Stimulated activated CD4-positive, alpha-beta T cell treated with anti-CD3 and anti-CD28 coated beads, Interleukin-2, amount 100 ng/mL, for 48 hours (primary cell): ENCODE measurements around the gene LUC7L2.
"Not testable (repeated sequence)": the region's sequence is repeated elsewhere in the genome, so short reads cannot be mapped to it uniquely, and the experiment has no call there.

ENCODE experiments used
- DNase-seq, 2 donors: peaks; one replicate each; pipeline ENCODE4 v3.0.0-alpha.2; 2020

LUC7L2 gene

DNA sequence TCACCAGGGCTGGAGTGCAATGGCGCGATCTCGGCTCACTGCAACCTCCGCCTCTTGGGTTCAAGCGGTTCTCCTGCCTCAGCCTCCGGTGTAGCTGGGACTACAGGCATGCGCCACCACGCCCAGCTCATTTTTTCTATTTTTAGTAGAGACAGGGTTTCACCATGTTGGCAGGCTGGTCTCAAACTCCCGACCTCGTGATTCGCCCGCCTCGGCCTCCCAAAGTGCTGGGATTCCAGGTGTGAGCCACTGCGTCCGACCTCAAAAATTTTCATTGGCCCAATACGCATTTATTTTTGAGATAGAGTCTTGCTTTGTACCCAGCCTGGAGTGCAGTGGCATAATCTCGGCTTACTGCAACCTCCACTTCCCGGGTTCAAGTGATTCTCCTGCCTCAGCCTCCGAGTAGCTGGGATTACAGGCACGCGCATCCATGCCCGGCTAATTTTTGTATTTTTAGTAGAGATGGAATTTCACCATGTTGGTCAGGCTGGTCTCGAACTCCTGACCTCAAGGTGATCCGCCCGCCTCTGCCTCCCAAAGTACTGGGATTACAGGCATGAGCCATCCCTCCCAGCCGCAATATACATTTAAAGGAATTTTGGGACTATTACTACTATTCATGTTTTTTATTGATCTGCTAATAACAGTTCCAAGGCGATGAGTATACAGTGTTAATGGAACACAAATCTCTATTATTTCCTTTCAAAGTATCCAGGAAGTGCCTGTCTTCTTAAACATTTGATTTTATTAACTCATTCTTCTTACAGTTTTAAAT, 1.8 kb upstream of the LUC7L2 start:
- DNase-seq: not testable (repeated sequence)

GRCh38 chr7:139358541-139359365, 941 bp upstream of the LUC7L2 start:
- DNase-seq: peak; percentile 40 to 43

- peak; percentile 97 for DNase-seq
Observed at GRCh38 chr7:139360210-139360947, 685 bp downstream of the LUC7L2 start.

DNA sequence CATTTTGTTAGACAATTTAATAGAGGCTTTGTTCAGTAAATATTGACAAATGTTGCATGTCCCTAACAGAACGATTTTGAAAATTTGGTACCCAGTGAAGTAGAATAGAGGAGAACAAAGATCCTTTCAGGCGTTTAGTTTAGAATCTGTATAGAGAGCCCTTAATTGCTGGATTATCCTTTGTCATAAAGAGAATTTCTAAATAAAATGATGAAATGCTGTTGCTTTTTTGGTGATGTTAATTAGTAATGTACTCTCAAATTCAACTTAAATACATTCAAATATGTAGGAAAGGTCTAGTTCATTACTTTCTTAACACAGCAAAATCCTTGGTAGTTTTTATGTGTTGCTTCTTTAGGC, 1.2 kb downstream of the LUC7L2 start:
- DNase-seq: no peak

GRCh38 chr7:139361523-139361922, 1.8 kb downstream of the LUC7L2 start:
- no peak for DNase-seq

GRCh38 chr7:139362302-139362701, 2.6 kb downstream of the LUC7L2 start:
- DNase-seq: no peak

- DNase-seq: no peak
Observed at GRCh38 chr7:139362981-139363380, 3.3 kb downstream of the LUC7L2 start.

DNA sequence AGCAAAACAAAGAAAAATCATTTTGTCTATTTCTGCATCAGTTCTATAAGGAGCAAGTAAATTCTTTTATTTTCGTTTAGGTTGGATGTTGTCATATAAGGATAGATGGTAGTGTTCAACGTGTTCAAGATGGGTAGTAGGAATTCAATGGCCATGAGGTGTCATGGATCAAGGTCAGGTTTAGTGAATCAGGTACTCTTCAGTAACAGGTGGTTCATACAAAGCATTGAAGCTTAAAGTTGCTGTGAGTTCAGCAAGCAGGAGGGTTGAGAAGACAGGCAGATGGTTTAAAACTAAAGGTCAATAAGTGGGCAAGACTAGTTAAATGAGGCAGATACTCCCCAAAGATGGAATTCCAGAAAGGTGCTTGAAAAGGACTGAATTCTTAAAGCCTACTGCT, 5.6 kb downstream of the LUC7L2 start:
- DNase-seq: no peak

DNA sequence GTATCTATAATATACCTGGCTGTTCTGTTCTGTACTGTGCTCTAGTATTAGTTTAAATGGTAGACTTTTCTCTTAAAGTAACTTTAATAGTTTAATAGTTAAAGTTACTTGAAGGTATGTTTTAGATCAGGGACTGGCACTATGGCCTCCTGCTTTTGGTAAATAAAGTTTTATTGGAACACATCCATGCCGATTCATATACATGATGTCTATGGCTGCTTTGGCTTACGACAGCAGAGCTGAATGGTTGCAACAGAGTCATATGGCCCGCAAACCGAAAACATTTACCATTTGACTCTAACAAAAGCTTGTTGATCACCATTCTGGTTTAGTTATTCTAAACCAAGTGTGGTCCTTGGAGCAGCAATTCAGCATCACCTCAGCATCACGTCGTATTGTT, 6.7 kb downstream of the LUC7L2 start:
- no peak for DNase-seq

- DNase-seq: no peak
Observed at GRCh38 chr7:139367438-139368155, 7.9 kb downstream of the LUC7L2 start.

GRCh38 chr7:139370301-139370942, 10.7 kb downstream of the LUC7L2 start:
- no peak for DNase-seq

DNA sequence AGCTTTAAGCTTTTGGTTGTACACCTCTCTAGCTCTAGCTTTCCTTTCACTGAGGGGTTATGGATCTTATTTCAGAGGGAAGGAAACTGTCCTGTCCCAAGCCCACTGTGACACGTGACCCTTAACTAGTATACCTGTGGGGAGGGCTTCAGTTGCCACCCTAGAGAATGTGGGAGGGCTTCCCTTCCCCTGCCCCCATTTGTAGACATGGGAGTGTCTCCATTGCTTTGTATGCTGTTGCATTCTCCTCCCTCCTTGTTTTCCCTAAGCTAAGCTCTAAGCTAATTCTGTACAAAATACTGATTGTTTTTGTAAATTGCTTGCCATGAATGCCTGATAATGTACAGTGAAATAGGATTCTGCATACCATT, 11.2 kb downstream of the LUC7L2 start:
- no peak for DNase-seq

DNA sequence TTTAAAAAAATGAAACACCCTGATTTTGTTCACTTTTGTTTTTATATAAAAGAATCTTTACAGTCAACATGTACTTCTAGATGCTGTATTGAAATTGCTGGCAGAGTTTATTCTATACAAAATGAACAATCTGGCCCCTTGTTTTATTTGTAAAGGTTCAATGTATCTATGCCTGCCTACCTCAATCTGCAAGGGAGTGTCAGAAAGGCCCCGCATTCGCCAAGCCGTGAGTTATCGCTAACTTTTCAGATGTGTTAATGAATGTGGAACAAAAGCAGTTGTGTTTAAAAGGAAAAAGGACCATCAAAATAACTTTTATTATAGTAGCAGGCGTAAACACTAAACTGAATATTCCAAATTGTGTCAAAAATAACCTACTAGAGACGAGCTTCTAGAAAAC, 14.6 kb downstream of the LUC7L2 start:
- no peak for DNase-seq

- DNase-seq: no peak
Observed at GRCh38 chr7:139382439-139382838, 22.7 kb downstream of the LUC7L2 start.

GRCh38 chr7:139384611-139385010, 24.9 kb downstream of the LUC7L2 start:
- DNase-seq: no peak

- DNase-seq: no peak
Observed at GRCh38 chr7:139387594-139387993, 27.9 kb downstream of the LUC7L2 start.

DNA sequence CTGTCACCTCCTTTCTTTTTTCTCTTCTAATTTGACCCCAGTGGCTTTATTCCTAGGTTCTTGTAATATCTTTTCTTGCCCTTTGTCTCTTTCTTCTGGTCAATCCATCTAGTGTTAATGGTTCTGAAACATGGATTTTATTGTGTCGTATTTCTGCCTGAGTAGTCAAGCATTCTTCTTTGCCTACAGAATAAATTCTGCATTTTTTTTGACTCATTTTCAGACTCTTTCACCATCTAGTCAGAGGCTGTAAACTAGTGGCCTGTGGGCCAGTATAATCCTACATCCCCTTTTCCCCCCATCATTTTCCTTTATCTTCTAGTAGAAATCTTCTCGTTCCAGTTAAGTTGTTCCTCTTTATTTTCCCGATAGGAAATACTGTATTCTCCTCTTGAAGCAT, 29.4 kb downstream of the LUC7L2 start:
- no peak for DNase-seq

DNA sequence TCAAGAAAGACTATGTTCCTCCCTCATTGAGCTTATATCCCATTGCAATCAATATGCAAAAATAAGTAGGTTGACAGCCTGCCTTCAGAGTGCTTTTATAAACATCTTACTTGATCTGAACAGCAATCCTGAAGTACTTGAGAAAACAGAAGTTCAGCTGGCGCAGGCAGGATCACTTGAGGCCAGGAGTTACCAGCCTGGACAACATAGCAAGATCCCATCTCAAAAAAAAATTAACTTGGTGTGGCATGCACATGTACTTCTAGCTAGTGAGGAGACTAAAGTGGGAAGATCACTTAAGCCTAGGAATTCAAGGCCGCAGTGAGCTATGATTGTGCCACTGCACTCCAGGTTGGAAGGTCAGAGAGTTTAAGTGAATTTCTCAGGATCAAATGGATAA, 30.1 kb downstream of the LUC7L2 start:
- DNase-seq: no peak

DNA sequence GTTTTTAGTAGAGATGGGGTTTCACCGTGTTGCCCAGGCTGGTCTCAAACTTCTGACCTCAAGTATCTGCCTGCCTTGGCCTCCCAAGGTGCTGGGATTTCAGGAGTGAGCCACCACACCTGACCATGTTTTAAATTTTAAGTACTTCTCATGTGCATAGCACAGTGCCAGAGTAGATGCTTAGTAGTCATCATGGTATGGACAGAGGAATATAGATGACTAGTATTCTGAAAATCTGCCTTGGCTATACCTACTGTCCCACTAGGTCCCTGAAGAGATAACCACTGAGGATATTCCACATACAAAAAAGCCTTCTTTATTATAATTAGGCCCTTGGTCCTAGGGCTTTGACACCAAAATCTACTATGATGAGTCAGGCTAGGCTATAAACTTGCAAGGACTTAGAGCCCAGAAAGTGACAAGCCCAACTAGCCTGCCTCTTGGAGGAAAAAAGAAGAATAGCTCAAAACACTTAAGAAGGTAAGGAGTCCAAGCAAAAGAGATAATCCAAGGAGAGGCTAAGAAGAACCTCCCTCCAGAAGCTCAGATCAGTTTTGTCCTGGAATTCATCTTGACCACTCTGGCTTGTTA, 34.0 kb downstream of the LUC7L2 start:
- no peak for DNase-seq

- no peak for DNase-seq
Observed at GRCh38 chr7:139394540-139394939, 34.8 kb downstream of the LUC7L2 start.

DNA sequence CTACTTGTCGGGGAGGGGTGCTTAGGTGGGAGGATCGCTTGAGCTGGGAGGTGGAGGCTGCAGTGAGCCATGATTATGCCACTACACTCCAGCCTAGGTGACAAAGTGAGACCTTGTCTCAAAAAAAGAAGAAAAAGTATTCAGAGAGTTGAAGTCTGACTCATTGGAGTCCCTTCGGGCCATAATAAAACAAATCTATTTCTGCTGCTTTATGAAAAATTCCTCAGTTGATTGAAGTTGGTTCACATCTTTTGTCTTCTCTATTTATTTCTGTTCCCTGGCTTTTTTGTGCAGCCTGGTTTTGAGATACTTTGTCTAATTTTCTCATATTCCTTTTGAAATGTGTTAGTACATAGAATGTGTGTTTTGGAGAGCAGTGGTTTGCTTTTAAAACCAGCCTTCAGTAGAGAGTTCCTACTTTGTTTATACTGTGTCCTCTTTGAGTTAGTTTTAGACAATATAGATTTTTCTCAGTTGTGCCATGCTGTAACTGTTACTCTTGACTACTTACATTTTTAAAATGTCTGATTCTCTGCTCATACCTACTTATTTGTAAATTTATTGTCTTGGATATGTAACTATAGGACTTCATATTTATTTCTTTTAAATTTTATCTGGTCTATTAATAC, 36.7 kb downstream of the LUC7L2 start:
- no peak for DNase-seq

DNA sequence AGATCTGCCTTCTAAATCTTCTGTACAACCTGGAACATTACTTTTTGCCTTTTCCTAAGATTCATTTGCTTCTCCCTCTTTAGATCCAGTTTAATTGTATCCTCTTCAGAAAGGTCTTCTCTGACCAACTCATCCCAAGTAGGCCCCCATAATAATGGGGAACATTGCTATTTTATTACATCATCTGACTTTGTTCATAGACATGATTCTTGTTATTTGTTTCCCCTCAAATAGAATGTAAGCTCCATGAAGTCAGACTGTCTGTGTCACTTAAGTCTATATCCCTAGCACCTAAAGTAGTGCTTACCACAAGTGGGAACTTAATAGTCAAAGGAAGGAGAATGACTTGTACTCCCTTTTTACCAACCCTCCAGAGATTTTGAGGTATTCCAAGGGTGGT, 37.5 kb downstream of the LUC7L2 start:
- no peak for DNase-seq
